K562 (cell line): Measurements from ENCODE around the gene LCMT2. TPM values are rescaled to one million over a fixed set of nuclear protein-coding genes. Genes with fewer than 3 reads are reported as not detected.

Experiments used
- ARID2 ChIP-seq: fragments of 450-650 bp; IDR thresholded peaks from 2 replicates; pipeline ENCODE4 v1.6.1; 2017; ENCODE audit warnings: antibody characterized with exemption, mild to moderate bottlenecking
- ATF1 ChIP-seq, 2 experiments: fragments of 450-650 bp in 1 of 2; IDR thresholded peaks; 2 replicates each; pipeline ENCODE4 v1.6.1; 2016; ENCODE audit warnings: missing compliant biosample characterization in 1 of 2, missing genetic modification characterization in 1 of 2
- BMI1 ChIP-seq: fragments of 150-350 bp; IDR thresholded peaks from 2 replicates; pipeline ENCODE4 v1.6.1; 2014; ENCODE audit warnings: low read length
- C11orf30 ChIP-seq: fragments of 450-650 bp; IDR thresholded peaks from 2 replicates; pipeline ENCODE4 v1.6.1; 2016; ENCODE audit warnings: low read depth, mild to moderate bottlenecking
- CC2D1A ChIP-seq: fragments of 450-650 bp; IDR thresholded peaks from 2 replicates; pipeline ENCODE4 v1.6.1; 2017; ENCODE audit warnings: mild to moderate bottlenecking
- GABPA ChIP-seq: fragments of 200-800 bp; sonication (Bioruptor generic); conservative IDR thresholded peaks from 2 replicates; pipeline ENCODE4 v1.6.1; 2016; ENCODE audit warnings: low read depth, missing genetic modification characterization, missing compliant biosample characterization
- KDM4B ChIP-seq, 2 experiments: fragments of 450-650 bp in 1 of 2; sonication (generic) in 1 of 2; IDR thresholded peaks; 2 replicates each; pipeline ENCODE4 v1.6.1; 2016 to 2017; ENCODE audit warnings: borderline replicate concordance in 2 of 2, antibody characterized with exemption in 1 of 2, low read depth in 1 of 2, mild to moderate bottlenecking in 1 of 2
- SMARCA5 ChIP-seq: fragments of 450-650 bp; IDR thresholded peaks from 2 replicates; pipeline ENCODE4 v1.6.1; 2016
- ZNF583 ChIP-seq: fragments of 250-450 bp; sonication (Bioruptor Pico); IDR thresholded peaks from 2 replicates; pipeline ENCODE4 v1.4.0; 2020
- ZNF584 ChIP-seq: fragments of 200-800 bp; sonication (Bioruptor generic); IDR thresholded peaks from 2 replicates; pipeline ENCODE4 v1.6.1; 2016; ENCODE audit warnings: low read depth, mild to moderate bottlenecking, missing genetic modification characterization, missing compliant biosample characterization
- ZNF696 ChIP-seq: fragments of 250-450 bp; sonication (Bioruptor Pico); conservative IDR thresholded peaks from 2 replicates; pipeline ENCODE4 v1.4.0; 2020; ENCODE audit warnings: mild to moderate bottlenecking, moderate library complexity
- ZNF764 ChIP-seq: fragments of 250-450 bp; sonication (Bioruptor Pico); IDR thresholded peaks from 2 replicates; pipeline ENCODE4 v1.4.0; 2020; ENCODE audit warnings: low read depth, mild to moderate bottlenecking, moderate library complexity
- polyA plus RNA-seq, 8 experiments: library from polyadenylated mRNA; depleted of rRNA in 4 of 8; stranded (reverse) in 5 of 8; unstranded in 3 of 8; fragments of >200 nt; fragmentation: Nextera tagmentation in 2 of 8; fragmentation: Illumina TruSeq in 1 of 8; extraction: Ambion mirVana in 2 of 8; extraction: Trizol in 1 of 8; gene quantifications; 2 replicates each; pipeline versions ENCODE4 v1.2.1 to v1.2.3, GENCODE V29; 2011 to 2014; ENCODE audit warnings: inconsistent platforms in 1 of 8, missing spikeins in 1 of 8
- total RNA-seq, 7 experiments: library from RNA; depleted of rRNA in 6 of 7; stranded (reverse); fragments of >200 nt in 6 of 7; fragmentation: Illumina TruSeq in 2 of 7; extraction: Trizol in 2 of 7; gene quantifications; 2 replicates each; pipeline versions ENCODE4 v1.2.1 to v1.2.3, GENCODE V29; 2011 to 2021; ENCODE audit warnings: low replicate concordance in 1 of 7
- TF ChIP-seq, protein P1 (sequence below), 2 experiments: fragments of 450-650 bp; formaldehyde crosslinking in 1 of 2; IDR thresholded peaks; 2 replicates each; pipeline versions ENCODE4 v1.4.0 to v1.6.1; 2014 to 2020; ENCODE audit warnings: mild to moderate bottlenecking in 2 of 2, borderline replicate concordance in 1 of 2, low read depth in 1 of 2
- TF ChIP-seq, protein P2 (sequence below), 2 experiments: fragments of 450-650 bp; conservative IDR thresholded peaks; 2 replicates each; pipeline ENCODE4 v1.6.1; 2017; ENCODE audit warnings: mild to moderate bottlenecking in 2 of 2, moderate library complexity in 2 of 2
- TF ChIP-seq, protein P3 (sequence below), 2 experiments: fragments of 200-800 bp in 1 of 2; sonication (Bioruptor generic) in 1 of 2; sonication (generic) in 1 of 2; formaldehyde crosslinking in 1 of 2; IDR thresholded peaks in 1 of 2; conservative IDR thresholded peaks in 1 of 2; 2 replicates each; pipeline versions ENCODE4 v1.5.0 to v1.6.1; 2016 to 2020; ENCODE audit warnings: missing compliant biosample characterization in 1 of 2, missing genetic modification characterization in 1 of 2, missing genetic modification reagents in 1 of 2

LCMT2 gene
- total and polyA plus RNA-seq, 9 of the 15 experiments (the other 6 are each of a cell fraction or from before 2014, with no cell fraction given): 2.5 to 22.3 (median 15.2) TPM

DNA sequence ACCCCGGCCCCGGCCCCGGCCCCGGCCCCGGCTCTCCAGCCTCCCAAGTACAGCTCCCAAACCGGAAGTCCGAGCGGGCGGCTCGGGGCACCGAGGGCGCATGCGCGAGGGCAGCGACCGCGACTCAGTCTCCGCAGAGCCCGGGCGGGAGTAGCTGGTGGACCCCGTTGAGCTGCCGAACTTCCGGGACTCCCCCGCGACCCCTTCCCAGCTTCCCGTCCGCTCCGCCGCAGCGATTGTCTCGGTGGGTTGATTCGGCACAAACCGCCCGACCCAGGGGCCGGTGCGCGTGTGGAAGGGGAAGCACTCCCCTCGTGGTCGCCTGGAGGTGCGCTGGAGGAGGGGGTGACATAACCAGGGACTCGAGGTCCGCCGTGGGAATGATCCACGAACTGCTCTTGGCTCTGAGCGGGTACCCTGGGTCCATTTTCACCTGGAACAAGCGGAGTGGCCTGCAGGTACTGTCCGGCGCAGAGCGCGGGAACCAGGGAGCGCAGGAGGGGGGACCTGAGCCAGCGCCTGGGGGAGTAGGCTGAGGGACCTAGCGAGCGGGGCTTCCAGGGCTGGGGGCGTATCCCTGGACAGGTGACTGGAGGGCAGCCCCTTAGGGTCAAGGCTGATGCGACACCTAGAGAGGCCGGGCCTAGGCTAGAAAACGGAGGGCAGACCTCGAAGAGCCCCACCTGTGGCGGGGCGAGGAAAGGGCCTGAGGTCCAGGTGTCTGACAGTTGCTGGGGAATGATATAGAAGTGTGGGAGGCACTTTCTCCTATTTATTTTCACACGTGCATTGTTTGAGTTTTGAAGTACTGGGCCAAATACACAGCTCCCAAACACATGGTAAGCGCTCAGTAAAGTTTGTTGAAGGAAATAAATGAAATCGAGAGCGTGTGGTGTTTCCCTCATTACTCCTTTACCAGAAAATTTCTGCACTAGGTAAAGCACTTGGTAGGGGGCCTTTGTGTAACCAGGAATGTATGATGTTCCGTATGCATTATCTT, 40.9 kb upstream of the LCMT2 start, which contains the start of the genes TUBGCP4 and ZSCAN29 (continued):
- TF ChIP-seq, protein P1, sequence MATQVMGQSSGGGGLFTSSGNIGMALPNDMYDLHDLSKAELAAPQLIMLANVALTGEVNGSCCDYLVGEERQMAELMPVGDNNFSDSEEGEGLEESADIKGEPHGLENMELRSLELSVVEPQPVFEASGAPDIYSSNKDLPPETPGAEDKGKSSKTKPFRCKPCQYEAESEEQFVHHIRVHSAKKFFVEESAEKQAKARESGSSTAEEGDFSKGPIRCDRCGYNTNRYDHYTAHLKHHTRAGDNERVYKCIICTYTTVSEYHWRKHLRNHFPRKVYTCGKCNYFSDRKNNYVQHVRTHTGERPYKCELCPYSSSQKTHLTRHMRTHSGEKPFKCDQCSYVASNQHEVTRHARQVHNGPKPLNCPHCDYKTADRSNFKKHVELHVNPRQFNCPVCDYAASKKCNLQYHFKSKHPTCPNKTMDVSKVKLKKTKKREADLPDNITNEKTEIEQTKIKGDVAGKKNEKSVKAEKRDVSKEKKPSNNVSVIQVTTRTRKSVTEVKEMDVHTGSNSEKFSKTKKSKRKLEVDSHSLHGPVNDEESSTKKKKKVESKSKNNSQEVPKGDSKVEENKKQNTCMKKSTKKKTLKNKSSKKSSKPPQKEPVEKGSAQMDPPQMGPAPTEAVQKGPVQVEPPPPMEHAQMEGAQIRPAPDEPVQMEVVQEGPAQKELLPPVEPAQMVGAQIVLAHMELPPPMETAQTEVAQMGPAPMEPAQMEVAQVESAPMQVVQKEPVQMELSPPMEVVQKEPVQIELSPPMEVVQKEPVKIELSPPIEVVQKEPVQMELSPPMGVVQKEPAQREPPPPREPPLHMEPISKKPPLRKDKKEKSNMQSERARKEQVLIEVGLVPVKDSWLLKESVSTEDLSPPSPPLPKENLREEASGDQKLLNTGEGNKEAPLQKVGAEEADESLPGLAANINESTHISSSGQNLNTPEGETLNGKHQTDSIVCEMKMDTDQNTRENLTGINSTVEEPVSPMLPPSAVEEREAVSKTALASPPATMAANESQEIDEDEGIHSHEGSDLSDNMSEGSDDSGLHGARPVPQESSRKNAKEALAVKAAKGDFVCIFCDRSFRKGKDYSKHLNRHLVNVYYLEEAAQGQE (IDR thresholded peaks at IDR 0.05; ENCODE audit: borderline replicate concordance): peak; percentile 26; the same call in 1 of the 2 replicates
- TF ChIP-seq, protein P1 (CRISPR knock-in tag; IDR thresholded peaks at IDR 0.05; ENCODE audit: low read depth): no peak
- TF ChIP-seq BMI1: no peak
- no peak for TF ChIP-seq ZNF696 (CRISPR knock-in tag)
- TF ChIP-seq CC2D1A: peak; percentile 34; the same call in 1 of the 2 replicates
- TF ChIP-seq ZNF764 (CRISPR knock-in tag): no peak
- TF ChIP-seq ARID2: no peak
- TF ChIP-seq ZNF583: no peak
- no peak for TF ChIP-seq SMARCA5
- TF ChIP-seq GABPA (tag): peak; percentile 90
- TF ChIP-seq ATF1 (CRISPR knock-in tag; IDR thresholded peaks at IDR 0.05): no peak
- TF ChIP-seq ATF1 (tag; IDR thresholded peaks at IDR 0.05): 0 out of 2 replicates have a peak, but pooled peaks have one; percentile 42
- TF ChIP-seq, protein P2, sequence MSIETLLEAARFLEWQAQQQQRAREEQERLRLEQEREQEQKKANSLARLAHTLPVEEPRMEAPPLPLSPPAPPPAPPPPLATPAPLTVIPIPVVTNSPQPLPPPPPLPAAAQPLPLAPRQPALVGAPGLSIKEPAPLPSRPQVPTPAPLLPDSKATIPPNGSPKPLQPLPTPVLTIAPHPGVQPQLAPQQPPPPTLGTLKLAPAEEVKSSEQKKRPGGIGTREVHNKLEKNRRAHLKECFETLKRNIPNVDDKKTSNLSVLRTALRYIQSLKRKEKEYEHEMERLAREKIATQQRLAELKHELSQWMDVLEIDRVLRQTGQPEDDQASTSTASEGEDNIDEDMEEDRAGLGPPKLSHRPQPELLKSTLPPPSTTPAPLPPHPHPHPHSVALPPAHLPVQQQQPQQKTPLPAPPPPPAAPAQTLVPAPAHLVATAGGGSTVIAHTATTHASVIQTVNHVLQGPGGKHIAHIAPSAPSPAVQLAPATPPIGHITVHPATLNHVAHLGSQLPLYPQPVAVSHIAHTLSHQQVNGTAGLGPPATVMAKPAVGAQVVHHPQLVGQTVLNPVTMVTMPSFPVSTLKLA (conservative IDR thresholded peaks at IDR 0.05): peak; percentile 77 to 88
- peak; percentile 19 for TF ChIP-seq C11orf30
- no peak for TF ChIP-seq ZNF584 (CRISPR knock-in tag)
- TF ChIP-seq, protein P3, sequence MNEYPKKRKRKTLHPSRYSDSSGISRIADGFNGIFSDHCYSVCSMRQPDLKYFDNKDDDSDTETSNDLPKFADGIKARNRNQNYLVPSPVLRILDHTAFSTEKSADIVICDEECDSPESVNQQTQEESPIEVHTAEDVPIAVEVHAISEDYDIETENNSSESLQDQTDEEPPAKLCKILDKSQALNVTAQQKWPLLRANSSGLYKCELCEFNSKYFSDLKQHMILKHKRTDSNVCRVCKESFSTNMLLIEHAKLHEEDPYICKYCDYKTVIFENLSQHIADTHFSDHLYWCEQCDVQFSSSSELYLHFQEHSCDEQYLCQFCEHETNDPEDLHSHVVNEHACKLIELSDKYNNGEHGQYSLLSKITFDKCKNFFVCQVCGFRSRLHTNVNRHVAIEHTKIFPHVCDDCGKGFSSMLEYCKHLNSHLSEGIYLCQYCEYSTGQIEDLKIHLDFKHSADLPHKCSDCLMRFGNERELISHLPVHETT (CRISPR knock-in tag; conservative IDR thresholded peaks at IDR 0.05 in 1 of 2, IDR thresholded peaks at IDR 0.05 in 1 of 2): no peak
- TF ChIP-seq KDM4B (IDR thresholded peaks at IDR 0.05; ENCODE audit: borderline replicate concordance in 2 of 2, low read depth in 1 of 2): no peak
